ENCODE results near the gene SPRR5.

SPRR5 gene

GRCh38 chr1:152997901-152998300 lies 50.9 kb downstream of the SPRR5 start:
- H3K4me3 ChIP-seq (ENCODE audit: control insufficient read depth, low read depth, low read length): no peak overlapping the region
- no peak for DNase-seq (ENCODE audit: low read depth)
- TF ChIP-seq CTCF (conservative IDR thresholded peaks at IDR 0.05; ENCODE audit: control insufficient read depth, insufficient read depth, low read depth, low read length): no peak

- no peak overlapping the region for H3K4me3 ChIP-seq (ENCODE audit: control insufficient read depth, low read depth, low read length)
- no peak for TF ChIP-seq CTCF (conservative IDR thresholded peaks at IDR 0.05; ENCODE audit: control insufficient read depth, insufficient read depth, low read depth, low read length)
- no peak for DNase-seq (ENCODE audit: low read depth)
These were observed 51.5 kb downstream of the SPRR5 start for GRCh38 chr1:152998476-152998875.
